Skeletal muscle satellite cell (primary cell): Measurements from ENCODE around the gene TMEM51.

ENCODE experiments used
- H3K27me3 ChIP-seq: 2 replicates; pipeline ENCODE4 v1.7.0; 2013; ENCODE audit warnings: low read length; ENCODE audit not compliant: control insufficient read depth, insufficient read depth
- H3K36me3 ChIP-seq: 2 replicates; pipeline ENCODE4 v1.7.0; 2013; ENCODE audit warnings: mild to moderate bottlenecking, control low read depth, low read length; ENCODE audit not compliant: insufficient read depth
- H3K4me1 ChIP-seq: 2 replicates; pipeline ENCODE4 v1.7.0; 2013; ENCODE audit warnings: low read length; ENCODE audit not compliant: control insufficient read depth, insufficient read depth
- H3K4me2 ChIP-seq: 2 replicates; pipeline ENCODE4 v1.7.0; 2013; ENCODE audit warnings: mild to moderate bottlenecking, low read length
- H3K4me3 ChIP-seq: 2 replicates; pipeline ENCODE4 v1.7.0; 2013; ENCODE audit warnings: low read length
- H3K9ac ChIP-seq: 2 replicates; pipeline ENCODE4 v1.7.0; 2013; ENCODE audit warnings: mild to moderate bottlenecking, low read depth, low read length, moderate library complexity
- H3K9me3 ChIP-seq: replicated peaks from 2 replicates; pipeline ENCODE4 v1.7.0; 2013; ENCODE audit warnings: mild to moderate bottlenecking, control low read depth, low read length

TMEM51 gene

DNA sequence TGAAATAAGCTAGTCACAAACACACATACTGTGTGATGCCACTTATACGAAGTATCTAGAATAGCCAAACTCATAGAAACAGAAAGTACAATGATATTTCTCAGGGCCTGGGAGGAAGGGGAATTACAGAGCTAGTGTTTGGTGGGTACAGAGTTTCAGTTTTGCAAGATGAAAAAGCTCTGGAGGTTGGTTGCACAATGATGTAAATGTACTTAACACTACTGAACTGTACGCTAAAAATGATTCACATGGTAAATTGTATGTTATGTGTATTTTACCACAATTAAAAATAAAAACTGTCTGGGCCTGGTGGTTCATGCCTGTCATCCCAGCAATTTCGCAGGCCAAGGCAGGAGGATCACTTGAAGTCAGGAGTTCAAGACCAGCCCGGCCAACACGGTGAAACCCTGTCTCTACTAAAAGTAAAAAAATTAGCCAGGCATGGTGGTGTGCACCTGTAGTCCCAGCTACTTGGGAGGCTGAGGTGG, 78.2 kb downstream of the TMEM51 start:
- Histone ChIP-seq H3K4me2 (no peak overlapping the region), H3K36me3 (no peaks in the 10 kb centered on the region), H3K4me1 (no peaks in the 10 kb centered on the region), H3K27me3 (peaks cover 13% of the 10 kb centered on the region), H3K4me3 (no peak overlapping the region), H3K9me3 (no peaks in the 10 kb centered on the region), H3K9ac (no peak overlapping the region)

DNA sequence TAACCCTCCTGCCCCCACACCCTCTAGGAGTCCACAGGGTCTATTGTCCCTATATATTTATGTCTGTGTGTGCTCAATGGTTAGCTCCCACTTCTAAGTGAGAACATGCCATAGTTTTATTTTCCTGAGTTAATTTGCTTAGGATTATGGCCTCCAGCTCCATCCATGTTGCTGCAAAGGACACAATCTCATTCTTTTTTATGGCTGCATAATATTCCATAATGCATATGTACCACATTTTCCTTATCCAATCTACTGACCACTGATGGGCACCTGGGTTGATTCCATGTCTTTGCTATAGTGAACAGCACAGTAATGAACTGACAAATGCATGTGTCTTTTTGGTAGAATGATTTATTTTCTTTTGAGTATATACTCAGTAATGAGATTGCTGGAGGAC, 80.1 kb downstream of the TMEM51 start:
- Histone ChIP-seq H3K9ac (no peak overlapping the region), H3K9me3 (no peaks in the 10 kb centered on the region), H3K4me2 (no peak overlapping the region), H3K36me3 (no peaks in the 10 kb centered on the region), H3K4me3 (no peak overlapping the region), H3K27me3 (peaks cover 11% of the 10 kb centered on the region), H3K4me1 (no peaks in the 10 kb centered on the region)

DNA sequence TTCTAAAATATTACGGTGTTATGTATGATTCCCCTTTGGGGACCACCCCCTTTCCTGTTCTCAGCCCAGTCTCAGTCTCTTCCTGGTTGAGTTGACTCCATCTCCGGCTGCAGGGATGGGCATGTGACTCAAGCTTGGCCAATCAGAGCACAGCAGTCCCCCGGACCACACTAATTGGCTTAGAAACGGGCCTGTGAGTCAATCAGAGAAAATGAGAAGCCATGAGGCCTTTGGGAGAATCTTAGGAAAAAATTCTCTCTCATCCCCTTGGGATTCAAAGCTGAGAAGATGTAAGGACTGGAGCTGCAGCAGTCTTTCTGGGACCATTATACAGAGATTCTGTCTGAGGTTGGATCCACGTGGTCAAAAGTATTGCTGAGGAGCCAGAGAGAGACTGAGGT, 82.8 kb downstream of the TMEM51 start:
- H3K4me1 ChIP-seq = no peaks in the 10 kb centered on the region
- H3K4me2 ChIP-seq = no peak overlapping the region
- peaks cover 4% of the 10 kb centered on the region for H3K27me3 ChIP-seq
- H3K9me3 ChIP-seq = no peaks in the 10 kb centered on the region
- H3K9ac ChIP-seq = no peak overlapping the region
- H3K4me3 ChIP-seq = no peak overlapping the region
- H3K36me3 ChIP-seq = no peaks in the 10 kb centered on the region

DNA sequence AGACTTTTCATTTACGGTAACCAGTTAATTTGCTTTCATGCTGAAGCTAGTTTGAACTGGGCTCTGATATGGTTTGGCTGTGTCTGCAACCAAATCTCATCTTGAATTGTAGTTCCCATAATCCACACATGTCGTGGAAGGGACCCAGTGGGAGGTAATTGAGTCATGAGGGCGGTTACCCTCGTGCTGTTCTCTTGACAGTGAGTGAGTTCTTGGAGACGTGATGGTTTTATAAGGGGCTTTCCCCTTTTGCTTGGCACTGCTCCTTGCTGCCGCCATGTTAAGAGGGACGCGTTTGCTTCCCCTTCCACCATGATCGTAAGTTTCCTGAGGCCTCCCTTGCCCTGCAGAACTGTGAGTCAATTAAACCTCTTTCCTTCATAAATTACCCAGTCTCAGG, 83.2 kb downstream of the TMEM51 start:
- Histone ChIP-seq H3K4me3 (no peak overlapping the region), H3K9ac (no peak overlapping the region), H3K27me3 (peaks cover 4% of the 10 kb centered on the region), H3K4me1 (no peaks in the 10 kb centered on the region), H3K36me3 (no peaks in the 10 kb centered on the region), H3K9me3 (no peaks in the 10 kb centered on the region), H3K4me2 (no peak overlapping the region)

DNA sequence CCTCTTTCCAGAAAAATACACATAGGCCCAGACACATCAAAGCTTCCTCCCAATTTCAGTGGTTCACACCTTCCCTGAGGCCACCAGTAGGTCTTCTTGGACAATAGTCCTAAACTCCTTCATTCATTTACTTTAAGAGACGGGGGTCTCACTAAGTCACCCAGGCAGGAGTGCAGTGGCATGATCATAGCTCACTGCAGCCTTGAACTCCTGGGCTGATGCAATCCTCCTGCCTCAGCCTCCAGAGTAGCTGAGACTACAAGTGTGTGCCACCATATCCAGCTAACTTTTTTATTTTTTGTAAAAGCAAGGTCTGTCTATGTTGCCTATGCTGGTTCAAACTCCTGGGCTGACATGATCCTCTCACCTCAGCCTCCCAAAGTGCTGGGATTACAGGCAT, 85.2 kb downstream of the TMEM51 start:
- Histone ChIP-seq H3K9me3 (no peaks in the 10 kb centered on the region), H3K4me3 (no peak overlapping the region), H3K36me3 (no peaks in the 10 kb centered on the region), H3K27me3 (peaks cover 14% of the 10 kb centered on the region), H3K4me1 (no peaks in the 10 kb centered on the region), H3K9ac (no peak overlapping the region), H3K4me2 (no peak overlapping the region)

DNA sequence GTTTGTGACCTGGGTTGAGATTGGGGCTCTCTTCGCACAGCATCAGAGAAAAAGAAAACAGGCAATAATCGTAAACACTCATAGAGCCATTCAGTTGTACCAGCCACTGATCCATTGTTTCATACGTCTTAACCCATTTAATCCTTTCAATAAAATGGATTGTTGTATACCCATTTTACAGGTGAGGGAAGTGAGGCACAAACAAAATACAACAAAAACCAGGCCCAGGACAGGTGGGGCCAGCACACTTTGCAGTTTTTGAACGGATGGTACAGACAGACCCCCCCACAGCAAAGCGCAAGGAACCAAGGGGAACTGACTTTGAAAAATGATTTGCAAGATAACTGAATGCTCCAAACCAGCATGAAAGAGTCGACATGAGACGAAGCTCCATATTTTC, 89.2 kb downstream of the TMEM51 start:
- no peaks in the 10 kb centered on the region for H3K36me3 ChIP-seq
- peaks cover 45% of the 10 kb centered on the region for H3K27me3 ChIP-seq
- H3K4me2 ChIP-seq = no peak overlapping the region
- no peaks in the 10 kb centered on the region for H3K9me3 ChIP-seq
- H3K4me3 ChIP-seq = no peak overlapping the region
- H3K9ac ChIP-seq = no peak overlapping the region
- H3K4me1 ChIP-seq = no peaks in the 10 kb centered on the region

DNA sequence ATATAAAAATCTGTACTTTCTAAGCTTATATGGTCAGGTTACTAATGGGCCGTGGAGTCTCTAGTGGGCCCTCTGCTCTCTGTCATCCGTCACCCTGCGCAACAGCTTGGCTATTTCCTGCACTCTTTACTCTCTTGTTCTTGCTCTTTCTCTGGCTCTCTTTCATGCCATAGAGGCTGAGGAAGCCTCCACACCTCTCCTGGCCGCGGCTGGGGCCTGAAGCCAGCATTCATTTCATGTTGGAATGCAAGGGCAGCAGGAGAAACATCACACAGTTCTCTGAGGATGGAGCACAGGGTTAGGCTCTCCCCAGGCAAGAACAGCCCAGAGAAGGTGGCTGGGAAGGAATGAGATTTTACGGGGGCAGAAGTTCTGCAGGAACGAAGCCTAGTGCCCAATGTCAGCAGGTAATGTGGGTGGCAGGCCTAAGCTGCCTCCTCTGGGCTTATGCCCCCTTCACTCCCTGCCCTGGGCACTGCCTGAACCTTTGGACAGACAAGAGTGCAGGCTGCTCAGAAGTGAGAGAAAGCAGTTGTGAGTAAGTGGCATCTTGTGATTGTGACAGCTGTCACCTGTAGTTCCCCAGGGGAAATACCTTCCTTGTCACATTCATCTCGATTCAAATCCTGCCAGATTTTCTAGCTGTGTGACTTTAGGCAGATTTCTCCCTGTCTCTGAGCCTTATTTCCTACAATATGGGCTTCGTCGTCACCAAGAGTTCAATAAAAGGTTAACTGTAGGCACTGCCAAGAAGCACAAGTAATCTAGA, 89.9 kb downstream of the TMEM51 start:
- Histone ChIP-seq H3K36me3 (no peaks in the 10 kb centered on the region), H3K4me3 (no peak overlapping the region), H3K27me3 (peaks cover 50% of the 10 kb centered on the region), H3K4me1 (no peaks in the 10 kb centered on the region), H3K4me2 (no peak overlapping the region), H3K9me3 (no peaks in the 10 kb centered on the region), H3K9ac (no peak overlapping the region)

DNA sequence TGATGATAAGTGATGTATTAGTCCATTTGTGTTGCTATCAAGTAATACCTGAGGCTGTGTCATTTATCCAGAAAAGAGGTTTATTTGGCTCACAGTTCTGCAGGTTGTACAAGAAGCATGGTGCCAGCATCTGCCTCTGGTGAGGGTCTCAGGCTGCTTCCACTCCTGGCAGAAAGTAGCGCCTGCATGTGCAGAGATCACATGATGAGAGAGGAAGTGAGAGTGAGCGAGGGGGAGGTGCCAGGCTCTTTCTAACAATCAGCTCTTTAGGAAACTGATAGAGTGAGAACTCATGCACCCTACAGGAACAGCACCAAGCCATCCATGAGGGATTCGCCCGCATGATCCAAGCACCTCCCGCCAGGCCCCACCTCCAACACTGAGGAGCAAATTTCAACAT, 91.3 kb downstream of the TMEM51 start:
- Histone ChIP-seq H3K27me3 (peaks cover 60% of the 10 kb centered on the region), H3K4me3 (no peak overlapping the region), H3K4me1 (no peaks in the 10 kb centered on the region), H3K4me2 (no peak overlapping the region), H3K36me3 (no peaks in the 10 kb centered on the region), H3K9me3 (no peaks in the 10 kb centered on the region), H3K9ac (no peak overlapping the region)

DNA sequence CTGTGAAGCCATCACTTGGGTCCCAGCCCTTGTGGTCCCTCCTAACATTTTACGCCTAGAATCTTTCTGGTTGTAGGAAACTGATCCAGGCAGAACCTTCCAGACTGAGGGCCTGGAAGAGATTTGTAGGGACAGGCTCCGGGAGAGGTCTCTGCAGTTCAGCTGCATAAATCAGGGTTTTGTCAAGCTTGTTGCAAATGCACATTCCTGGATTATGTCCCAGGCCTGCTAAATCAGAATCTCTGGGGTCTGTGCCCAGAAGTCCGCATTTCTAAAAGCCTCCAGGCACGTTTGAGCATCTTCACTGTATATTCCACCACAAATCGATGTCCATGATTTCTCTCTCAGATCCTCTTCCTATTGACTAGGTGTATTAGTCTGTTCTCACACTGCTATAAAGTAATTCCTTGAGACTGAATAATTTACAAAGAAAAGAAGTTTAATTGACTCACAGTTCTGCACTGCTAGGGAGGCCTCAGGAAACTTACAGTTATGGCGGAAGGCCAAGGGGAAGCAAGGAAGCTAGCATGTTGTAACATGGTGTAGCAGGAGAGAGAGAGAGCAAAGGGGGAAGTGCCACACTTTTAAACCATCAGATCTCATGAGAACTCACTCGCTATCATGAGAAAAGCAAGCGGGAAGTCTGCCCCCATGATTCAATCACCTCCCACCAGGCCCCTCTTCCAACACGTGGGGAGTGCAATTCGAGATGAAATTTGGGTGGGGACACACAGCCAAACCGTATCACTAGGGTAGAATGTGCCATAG, 92.2 kb downstream of the TMEM51 start:
- no peaks in the 10 kb centered on the region for H3K9me3 ChIP-seq
- no peaks in the 10 kb centered on the region for H3K4me1 ChIP-seq
- no peak overlapping the region for H3K9ac ChIP-seq
- peaks cover 69% of the 10 kb centered on the region for H3K27me3 ChIP-seq
- H3K4me2 ChIP-seq = no peak overlapping the region
- H3K36me3 ChIP-seq = no peaks in the 10 kb centered on the region
- H3K4me3 ChIP-seq = no peak overlapping the region

DNA sequence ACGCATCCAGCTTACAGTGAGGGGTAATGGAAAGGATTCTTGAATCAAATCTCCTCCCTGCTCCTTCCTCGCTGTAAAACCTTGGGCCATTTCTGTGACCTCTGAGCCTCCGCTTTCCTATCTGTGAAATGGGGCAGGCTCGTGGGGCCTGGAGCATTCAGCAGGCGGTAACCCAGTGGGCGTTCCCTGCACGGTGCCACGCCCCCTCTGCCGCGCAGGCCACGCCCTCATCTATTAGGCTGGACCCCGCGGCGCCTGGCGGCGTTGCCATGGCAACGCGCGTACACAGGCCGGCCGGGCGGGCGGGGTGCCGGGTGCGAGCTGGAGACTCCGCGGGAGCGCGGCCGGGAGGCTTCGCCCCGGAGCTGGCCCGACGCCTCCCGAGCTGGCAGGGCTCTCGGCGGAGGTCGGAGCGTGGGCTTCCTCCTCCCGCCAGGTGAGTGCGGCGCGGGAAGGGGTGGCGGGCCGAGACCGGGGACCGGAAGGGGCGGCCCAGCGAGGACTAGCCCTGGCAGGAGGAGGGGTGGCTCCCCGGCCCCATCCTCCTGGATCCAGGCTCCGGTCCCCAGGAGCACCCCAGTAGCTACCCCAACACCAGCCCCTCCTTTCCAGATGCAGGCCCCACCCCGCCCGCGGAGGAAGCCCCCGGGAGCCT, 93.5 kb downstream of the TMEM51 start, which contains the start of gene FHAD1:
Gene FHAD1, plus strand, starts transcription at position 264 of the 655 bp plus-strand sequence. CDS start 4,562 bp downstream, outside the sequence.
- Histone ChIP-seq H3K27me3 (peaks cover 82% of the 10 kb centered on the region), H3K4me2 (peak within 1 kb of the TSS; percentile 71), H3K4me3 (peak within 1 kb of the TSS; percentile 63), H3K4me1 (no peaks in the 10 kb centered on the region), H3K9me3 (no peaks in the 10 kb centered on the region), H3K9ac (no peak within 1 kb of the TSS), H3K36me3 (no peaks in the 10 kb centered on the region)

DNA sequence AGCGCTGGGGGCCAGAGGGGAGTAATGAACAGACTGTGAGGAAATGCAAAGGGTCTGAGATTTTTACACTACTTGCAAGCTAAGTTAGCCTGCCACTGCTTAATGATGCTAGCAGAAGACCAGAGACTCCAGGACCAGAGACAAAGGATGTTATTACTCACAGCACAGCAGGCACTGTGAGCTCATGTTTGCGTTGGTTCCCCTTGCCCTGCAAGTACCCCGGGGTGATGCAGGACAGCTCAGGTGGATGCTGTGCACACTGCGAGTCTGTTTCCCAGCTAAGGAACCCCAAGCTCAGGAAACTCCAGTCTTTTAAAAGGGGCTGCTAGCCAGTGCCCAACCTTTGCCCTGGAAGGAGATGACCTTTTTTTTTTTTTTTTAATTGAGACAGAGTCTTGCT, 94.7 kb downstream of the TMEM51 start:
- Histone ChIP-seq H3K4me3 (no peak overlapping the region), H3K4me1 (no peaks in the 10 kb centered on the region), H3K9ac (no peak overlapping the region), H3K36me3 (no peaks in the 10 kb centered on the region), H3K4me2 (no peak overlapping the region), H3K27me3 (peaks cover 84% of the 10 kb centered on the region), H3K9me3 (no peaks in the 10 kb centered on the region)
